HepG2 (cell line): ENCODE results near the gene PCIF1. TPM values are rescaled to one million over a fixed set of nuclear protein-coding genes. Genes with fewer than 3 reads are reported as not detected.
A peak's percentile ranks its signal among the peaks of the same experiment; 100 is the strongest.

Experiments used
- ATAC-seq: fragments of 200-7000 bp; cut with Tn5 transposase; 3 replicates; pipeline ENCODE4 v1.9.1; 2020; ENCODE audit warnings: mild to moderate bottlenecking, moderate library complexity
- BruUV-seq: library from RNA; stranded (reverse); fragments of 400-500 nt; replicated peaks from 2 replicates; lab custom pipeline; 2021; lab: Mats Ljungman, UMichigan
- CTCF ChIA-PET: fragments of 300-600 bp; formaldehyde crosslinking; extraction: SDS; loops from one replicate; lab custom pipeline; 2021; ENCODE audit warnings: low total read pairs, inconsistent platforms, low intra/inter-chr PET ratio; lab: Yijun Ruan, JAX
- POLR2A ChIA-PET: fragments of 350-600 bp; sonication (Branson Sonifier 250); formaldehyde crosslinking; loops from one replicate; lab custom pipeline; 2020; ENCODE audit warnings: antibody characterized with exemption, inconsistent platforms; lab: Yijun Ruan, JAX
- DNase-seq: peaks from one replicate; pipeline ENCODE4 v3.0.0-alpha.2; 2015; ENCODE audit warnings: low spot score
- FAIRE-seq: peaks from 3 replicates; lab custom pipeline; 2011; peaks lifted over from hg19 to GRCh38; lab: Jason Lieb, UNC
- H2AFZ ChIP-seq: one replicate; pipeline ENCODE4 v1.6.1; 2011; ENCODE audit warnings: low read length, inconsistent platforms
- H3K27ac ChIP-seq: fragments of 300-600 bp; 3 replicates; pipeline ENCODE4 v1.8.0; 2011; ENCODE audit warnings: mixed run types, mild to moderate bottlenecking, mixed read lengths, low read length, inconsistent platforms; ENCODE audit not compliant: insufficient read depth; ENCODE audit errors: extremely low read length
- H3K27me3 ChIP-seq, 2 experiments: fragments of 200-600 bp in 1 of 2; 2 replicates in 1 of 2; 3 replicates in 1 of 2; pipeline versions ENCODE4 v1.6.0 to v1.8.0; 2011; ENCODE audit warnings: low read length in 2 of 2, mild to moderate bottlenecking in 2 of 2, moderate library complexity in 2 of 2, inconsistent platforms in 1 of 2; ENCODE audit not compliant: insufficient read depth in 2 of 2, control insufficient read depth in 1 of 2
- H3K36me3 ChIP-seq, 2 experiments: fragments of 200-600 bp in 1 of 2; replicated peaks in 1 of 2; 2 replicates in 1 of 2; 3 replicates in 1 of 2; pipeline versions ENCODE4 v1.5.1 to v1.8.0; 2011; ENCODE audit warnings: low read length in 2 of 2, inconsistent platforms in 1 of 2; ENCODE audit not compliant: insufficient read depth in 2 of 2, control insufficient read depth in 1 of 2
- H3K4me1 ChIP-seq: 2 replicates; pipeline ENCODE4 v1.5.1; 2012; ENCODE audit warnings: low read length, inconsistent platforms; ENCODE audit not compliant: insufficient read depth
- H3K4me2 ChIP-seq: 2 replicates; pipeline ENCODE4 v1.6.0; 2011; ENCODE audit warnings: low read depth, low read length, inconsistent platforms
- H3K4me3 ChIP-seq, 3 experiments: fragments of 200-600 bp in 1 of 3; sonication (generic), shearing (Covaris generic) in 1 of 3; replicated peaks in 1 of 3; 2 replicates each; pipeline ENCODE4 v1.5.1; 2011 to 2016; ENCODE audit warnings: low read length in 3 of 3, inconsistent platforms in 2 of 3, low read depth in 2 of 3, mild to moderate bottlenecking in 2 of 3, control low read depth in 1 of 3, mixed read lengths in 1 of 3; ENCODE audit not compliant: insufficient read depth in 1 of 3
- H3K79me2 ChIP-seq: one replicate; pipeline ENCODE4 v1.6.1; 2011; ENCODE audit warnings: low read length, inconsistent platforms; ENCODE audit not compliant: insufficient read depth
- H3K9ac ChIP-seq: 2 replicates; pipeline ENCODE4 v1.6.0; 2011; ENCODE audit warnings: mild to moderate bottlenecking, low read depth, low read length, inconsistent platforms; ENCODE audit not compliant: insufficient read depth
- H3K9me3 ChIP-seq: 2 replicates; pipeline ENCODE4 v1.5.1; 2012; ENCODE audit warnings: mild to moderate bottlenecking, low read length
- H4K20me1 ChIP-seq: 2 replicates; pipeline ENCODE4 v1.6.0; 2011; ENCODE audit warnings: inconsistent platforms, mild to moderate bottlenecking, low read length, moderate library complexity; ENCODE audit not compliant: insufficient read depth
- DNMT3B ChIP-seq: conservative IDR thresholded peaks from 2 replicates; pipeline ENCODE4 v1.6.1; 2016; ENCODE audit warnings: missing biosample characterization, control low read depth
- ETV6 ChIP-seq: sonication (generic); formaldehyde crosslinking; conservative IDR thresholded peaks from 2 replicates; pipeline ENCODE4 v1.4.0; 2020; ENCODE audit warnings: missing genetic modification reagents
- HDAC6 ChIP-seq: fragments of 200-600 bp; sonication (generic); IDR thresholded peaks from 2 replicates; pipeline ENCODE4 v1.7.0; 2017; ENCODE audit warnings: mild to moderate bottlenecking, antibody characterized with exemption, low read length, low read depth
- IRX3 ChIP-seq: sonication (generic); formaldehyde crosslinking; IDR thresholded peaks from 2 replicates; pipeline ENCODE4 v1.8.1; 2023; ENCODE audit warnings: mild to moderate bottlenecking, low read depth, missing genetic modification reagents, borderline replicate concordance
- MEIS2 ChIP-seq: sonication (generic); formaldehyde crosslinking; IDR thresholded peaks from 2 replicates; pipeline ENCODE4 v1.9.0; 2021; ENCODE audit warnings: mild to moderate bottlenecking, missing genetic modification reagents
- RNF219 ChIP-seq: sonication (generic); formaldehyde crosslinking; IDR thresholded peaks from 2 replicates; pipeline ENCODE4 v1.5.0; 2020; ENCODE audit warnings: mild to moderate bottlenecking, missing genetic modification reagents
- TCF7 ChIP-seq: sonication (generic); IDR thresholded peaks from 2 replicates; pipeline ENCODE4 v1.6.1; 2016; ENCODE audit warnings: antibody characterized with exemption, low read depth
- THAP7 ChIP-seq: sonication (generic); formaldehyde crosslinking; IDR thresholded peaks from 2 replicates; pipeline ENCODE4 v1.8.1; 2023; ENCODE audit warnings: mild to moderate bottlenecking, missing genetic modification reagents
- WGBS: methylation state at CpG from one replicate; pipeline ENCODE4 v1.1.6; 2017; ENCODE audit warnings: low lambda C conversion rate; 5-methylcytosine and 5-hydroxymethylcytosine counted together
- in situ Hi-C: cut with HindIII; loops from 2 replicates; pipeline ENCODE4 v1.10.0; 2017; ENCODE audit warnings: low pct_unique_long_range_greater_than_20kb; ENCODE audit not compliant: extremely low pct_ligation_motif_present
- intact Hi-C: fragments of 100-400 bp; cut with micrococcal nuclease; formaldehyde crosslinking; loops from one replicate; pipeline ENCODE4 v1.10.0; 2022; ENCODE audit not compliant: unreplicated experiment
- polyA plus RNA-seq, 8 experiments: library from polyadenylated mRNA; depleted of rRNA in 3 of 8; stranded (reverse) in 7 of 8; unstranded in 1 of 8; fragments of >200 nt; fragmentation: Illumina TruSeq in 4 of 8; extraction: Trizol in 4 of 8; gene quantifications; 2 replicates each; pipeline versions ENCODE4 v1.2.1 to v1.2.3, GENCODE V29; 2011 to 2016; ENCODE audit warnings: low read depth in 4 of 8, missing spikeins in 1 of 8, mixed read lengths in 1 of 8; ENCODE audit not compliant: insufficient read depth in 1 of 8
- total RNA-seq, 5 experiments: library from RNA; depleted of rRNA; stranded (reverse); fragments of >200 nt; fragmentation: Illumina TruSeq; extraction: Trizol; gene quantifications; 2 replicates each; pipeline ENCODE4 v1.2.3, GENCODE V29; 2016; ENCODE audit warnings: low read depth in 1 of 5
- TF ChIP-seq, protein P1 (sequence below): sonication (generic); formaldehyde crosslinking; IDR thresholded peaks from one replicate; pipeline ENCODE4 v1.5.1; 2020; ENCODE audit warnings: mild to moderate bottlenecking, missing genetic modification reagents; ENCODE audit errors: not compliant biosample characterization
- TF ChIP-seq, protein P2 (sequence below): IDR thresholded peaks from 2 replicates; pipeline ENCODE4 v1.6.1; 2016; ENCODE audit warnings: missing genetic modification reagents, missing compliant biosample characterization

PCIF1 gene
- total and polyA plus RNA-seq, 2 of the 13 experiments (the other 11 are each of a cell fraction or from before 2014, with no cell fraction given): 20.9 to 24.4 TPM

DNA sequence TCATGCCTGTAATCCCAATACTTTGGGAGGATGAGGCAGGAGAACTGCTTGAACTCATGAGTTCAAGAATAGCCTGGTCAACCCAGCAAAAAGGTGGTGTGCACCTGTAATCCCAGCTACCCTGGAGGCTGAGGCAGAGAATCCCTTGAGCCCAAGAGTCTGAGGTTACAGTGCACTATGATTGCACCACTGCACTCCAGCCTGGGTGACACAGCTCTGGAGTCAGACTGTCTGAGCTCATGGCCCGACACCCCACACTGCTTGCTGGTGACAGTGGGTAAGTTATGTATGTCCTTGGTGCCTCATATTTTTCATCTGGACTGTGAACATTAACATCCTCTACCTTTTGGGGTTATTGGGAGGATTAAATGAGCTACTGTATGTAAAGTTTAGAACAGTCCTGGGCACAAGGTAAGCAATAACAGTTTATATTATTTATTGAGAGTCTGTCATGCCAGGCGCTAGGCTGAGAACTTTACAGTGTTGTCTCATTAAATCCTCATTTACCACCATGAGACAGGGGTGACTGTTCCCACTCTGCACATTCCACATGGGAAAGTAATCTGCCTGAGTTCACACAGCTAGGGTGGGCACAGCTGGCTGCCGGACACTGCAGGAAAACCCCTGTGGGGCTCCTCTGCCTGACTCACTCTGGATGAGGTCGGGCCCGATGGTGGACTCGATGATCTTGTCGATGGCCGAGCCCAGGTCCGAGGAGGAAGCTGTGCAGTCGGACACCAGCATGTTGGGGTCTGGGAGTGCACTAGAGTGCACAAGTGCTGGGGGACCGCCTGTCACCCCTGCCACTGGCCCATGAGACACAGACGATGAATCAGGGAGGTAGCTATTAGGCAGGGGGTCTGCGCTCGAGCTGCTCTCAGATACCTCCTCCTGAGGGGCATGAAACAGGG, 34.6 kb downstream of the PCIF1 start:
- Histone ChIP-seq H3K27me3 (no peaks in the 10 kb centered on the region; a peak in 1 of 5 replicates), H2AFZ (no peak overlapping the region), H3K9me3 (no peaks in the 10 kb centered on the region), H3K4me2 (no peak overlapping the region), H3K4me3 (no peak overlapping the region), H3K9ac (no peak overlapping the region), H3K27ac (no peak overlapping the region), H3K36me3 (peaks cover 24 to 39% of the 10 kb centered on the region in 2 experiments), H4K20me1 (0 out of 2 replicates have a peak, but pooled peaks cover 2% of the 10 kb centered on the region), H3K79me2 (peaks cover 6% of the 10 kb centered on the region), H3K4me1 (peaks cover 26% of the 10 kb centered on the region)
- DNase-seq (no peak), FAIRE-seq (no peak), ATAC-seq (no peak)
- POLR2A ChIA-PET: interaction anchor here (0.8 to 4.9 kb wide), 17 partner anchors 8 to 144 kb away, joined by 3 to 67 read pairs (median 6); partner anchors contain the start of genes CTSA, NEURL2, PCIF1 and SNX21
- CTCF ChIA-PET: interaction anchor here (1.2 to 2.1 kb wide), 2 partner anchors 45 to 170 kb away, joined by 5 to 11 read pairs; no protein-coding TSS in a partner anchor
- intact Hi-C loops: no loop called here
- 89% methylated on average over 14 of the region's 14 CpGs for WGBS
- in situ Hi-C loops: no loop called here
- BruUV-seq: no TSS peak
- TF ChIP-seq ETV6 (CRISPR knock-in tag) (no peak), MEIS2 (CRISPR knock-in tag) (no peak), DNMT3B (CRISPR knock-in tag) (no peak), TCF7 (no peak), IRX3 (CRISPR knock-in tag) (no peak), HDAC6 (no peak), THAP7 (CRISPR knock-in tag) (0 out of 2 replicates have a peak, but pooled peaks have one; percentile 27), RNF219 (CRISPR knock-in tag) (no peak)
- TF ChIP-seq, protein P1, sequence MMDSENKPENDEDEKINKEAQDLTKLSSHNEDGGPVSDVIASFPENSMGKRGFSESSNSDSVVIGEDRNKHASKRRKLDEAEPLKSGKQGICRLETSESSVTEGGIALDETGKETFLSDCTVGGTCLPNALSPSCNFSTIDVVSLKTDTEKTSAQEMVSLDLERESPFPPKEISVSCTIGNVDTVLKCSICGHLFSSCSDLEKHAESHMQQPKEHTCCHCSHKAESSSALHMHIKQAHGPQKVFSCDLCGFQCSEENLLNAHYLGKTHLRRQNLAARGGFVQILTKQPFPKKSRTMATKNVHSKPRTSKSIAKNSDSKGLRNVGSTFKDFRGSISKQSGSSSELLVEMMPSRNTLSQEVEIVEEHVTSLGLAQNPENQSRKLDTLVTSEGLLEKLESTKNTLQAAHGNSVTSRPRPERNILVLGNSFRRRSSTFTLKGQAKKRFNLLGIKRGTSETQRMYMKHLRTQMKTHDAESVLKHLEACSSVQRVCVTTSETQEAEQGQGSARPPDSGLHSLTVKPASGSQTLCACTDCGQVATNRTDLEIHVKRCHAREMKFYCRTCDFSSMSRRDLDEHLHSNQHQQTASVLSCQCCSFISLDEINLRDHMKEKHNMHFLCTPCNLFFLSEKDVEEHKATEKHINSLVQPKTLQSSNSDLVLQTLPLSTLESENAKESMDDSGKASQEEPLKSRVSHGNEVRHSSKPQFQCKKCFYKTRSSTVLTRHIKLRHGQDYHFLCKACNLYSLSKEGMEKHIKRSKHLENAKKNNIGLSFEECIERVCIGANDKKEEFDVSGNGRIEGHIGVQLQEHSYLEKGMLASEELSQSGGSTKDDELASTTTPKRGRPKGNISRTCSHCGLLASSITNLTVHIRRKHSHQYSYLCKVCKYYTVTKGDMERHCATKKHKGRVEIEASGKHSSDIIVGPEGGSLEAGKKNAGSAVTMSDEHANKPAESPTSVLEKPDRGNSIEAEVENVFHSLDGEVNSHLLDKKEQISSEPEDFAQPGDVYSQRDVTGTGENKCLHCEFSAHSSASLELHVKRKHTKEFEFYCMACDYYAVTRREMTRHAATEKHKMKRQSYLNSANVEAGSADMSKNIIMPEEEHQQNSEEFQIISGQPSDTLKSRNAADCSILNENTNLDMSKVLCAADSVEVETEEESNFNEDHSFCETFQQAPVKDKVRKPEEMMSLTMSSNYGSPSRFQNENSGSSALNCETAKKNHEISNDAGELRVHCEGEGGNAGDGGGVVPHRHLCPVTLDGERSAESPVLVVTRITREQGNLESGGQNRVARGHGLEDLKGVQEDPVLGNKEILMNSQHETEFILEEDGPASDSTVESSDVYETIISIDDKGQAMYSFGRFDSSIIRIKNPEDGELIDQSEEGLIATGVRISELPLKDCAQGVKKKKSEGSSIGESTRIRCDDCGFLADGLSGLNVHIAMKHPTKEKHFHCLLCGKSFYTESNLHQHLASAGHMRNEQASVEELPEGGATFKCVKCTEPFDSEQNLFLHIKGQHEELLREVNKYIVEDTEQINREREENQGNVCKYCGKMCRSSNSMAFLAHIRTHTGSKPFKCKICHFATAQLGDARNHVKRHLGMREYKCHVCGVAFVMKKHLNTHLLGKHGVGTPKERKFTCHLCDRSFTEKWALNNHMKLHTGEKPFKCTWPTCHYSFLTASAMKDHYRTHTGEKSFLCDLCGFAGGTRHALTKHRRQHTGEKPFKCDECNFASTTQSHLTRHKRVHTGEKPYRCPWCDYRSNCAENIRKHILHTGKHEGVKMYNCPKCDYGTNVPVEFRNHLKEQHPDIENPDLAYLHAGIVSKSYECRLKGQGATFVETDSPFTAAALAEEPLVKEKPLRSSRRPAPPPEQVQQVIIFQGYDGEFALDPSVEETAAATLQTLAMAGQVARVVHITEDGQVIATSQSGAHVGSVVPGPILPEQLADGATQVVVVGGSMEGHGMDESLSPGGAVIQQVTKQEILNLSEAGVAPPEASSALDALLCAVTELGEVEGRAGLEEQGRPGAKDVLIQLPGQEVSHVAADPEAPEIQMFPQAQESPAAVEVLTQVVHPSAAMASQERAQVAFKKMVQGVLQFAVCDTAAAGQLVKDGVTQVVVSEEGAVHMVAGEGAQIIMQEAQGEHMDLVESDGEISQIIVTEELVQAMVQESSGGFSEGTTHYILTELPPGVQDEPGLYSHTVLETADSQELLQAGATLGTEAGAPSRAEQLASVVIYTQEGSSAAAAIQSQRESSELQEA: no peak
- TF ChIP-seq, protein P2, sequence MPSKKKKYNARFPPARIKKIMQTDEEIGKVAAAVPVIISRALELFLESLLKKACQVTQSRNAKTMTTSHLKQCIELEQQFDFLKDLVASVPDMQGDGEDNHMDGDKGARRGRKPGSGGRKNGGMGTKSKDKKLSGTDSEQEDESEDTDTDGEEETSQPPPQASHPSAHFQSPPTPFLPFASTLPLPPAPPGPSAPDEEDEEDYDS (CRISPR knock-in tag): no peak
